IMR-90 (cell line): ENCODE results near the gene GPC5. TPM values are rescaled to one million over a fixed set of nuclear protein-coding genes. Genes with fewer than 3 reads are reported as not detected.

Experiments
- ATAC-seq: fragments of 200-7000 bp; cut with Tn5 transposase; 2 replicates; pipeline ENCODE4 v1.9.1; 2020; ENCODE audit warnings: low read depth, mild to moderate bottlenecking, moderate library complexity
- BruUV-seq: library from RNA; stranded (reverse); fragments of 400-500 nt; replicated peaks from 2 replicates; lab custom pipeline; 2021; lab: Mats Ljungman, UMichigan
- CTCF ChIA-PET: fragments of 300-600 bp; formaldehyde crosslinking; extraction: SDS; loops from one replicate; lab custom pipeline; 2021; ENCODE audit warnings: antibody characterized with exemption; lab: Yijun Ruan, JAX
- POLR2A ChIA-PET: fragments of 300-600 bp; sonication (Branson Sonifier 250); formaldehyde crosslinking; loops from one replicate; lab custom pipeline; 2022; ENCODE audit warnings: antibody characterized with exemption; ENCODE audit not compliant: unreplicated experiment; lab: Charles Lee
- DNase-seq: peaks from one replicate; pipeline ENCODE4 v3.0.0; 2013
- H2AFZ ChIP-seq: replicated peaks from 2 replicates; pipeline ENCODE3; 2013; ENCODE audit warnings: low read length, mild to moderate bottlenecking; ENCODE audit not compliant: poor library complexity
- H2AK5ac ChIP-seq: 2 replicates; pipeline ENCODE4 v1.6.1; 2013; ENCODE audit warnings: low read depth, low read length, inconsistent platforms
- H2AK9ac ChIP-seq: replicated peaks from 2 replicates; pipeline ENCODE3; 2013; ENCODE audit warnings: mild to moderate bottlenecking, low read depth, low read length, moderate library complexity; ENCODE audit not compliant: poor library complexity
- H2BK120ac ChIP-seq: 2 replicates; pipeline ENCODE4 v1.6.1; 2013; ENCODE audit warnings: low read depth, low read length, inconsistent platforms
- H2BK15ac ChIP-seq: 3 replicates; pipeline ENCODE4 v1.6.1; 2013; ENCODE audit warnings: low read depth, low read length, inconsistent platforms
- H2BK20ac ChIP-seq: 2 replicates; pipeline ENCODE4 v1.6.1; 2013; ENCODE audit warnings: low read depth, mild to moderate bottlenecking, inconsistent platforms, low read length, moderate library complexity
- H2BK5ac ChIP-seq: 2 replicates; pipeline ENCODE4 v1.6.1; 2013; ENCODE audit warnings: mild to moderate bottlenecking, low read depth, low read length, inconsistent platforms; ENCODE audit not compliant: poor library complexity, severe bottlenecking
- H3K14ac ChIP-seq: replicated peaks from 2 replicates; pipeline ENCODE4 v1.6.1; 2013; ENCODE audit warnings: low read depth, low read length, inconsistent platforms
- H3K18ac ChIP-seq: 2 replicates; pipeline ENCODE4 v1.6.1; 2013; ENCODE audit warnings: low read depth, low read length, control low read depth
- H3K23ac ChIP-seq: 2 replicates; pipeline ENCODE4 v1.6.1; 2013; ENCODE audit warnings: low read depth, low read length, inconsistent platforms
- H3K27ac ChIP-seq: 2 replicates; pipeline ENCODE4 v1.5.1; 2013; ENCODE audit warnings: mild to moderate bottlenecking, control low read depth, low read length; ENCODE audit not compliant: insufficient read depth
- H3K27me3 ChIP-seq: 2 replicates; pipeline ENCODE4 v1.6.1; 2013; ENCODE audit warnings: low read length; ENCODE audit not compliant: control insufficient read depth, insufficient read depth
- H3K36me3 ChIP-seq: 2 replicates; pipeline ENCODE4 v1.6.1; 2013; ENCODE audit warnings: low read length, mixed read lengths; ENCODE audit not compliant: control insufficient read depth, insufficient read depth
- H3K4ac ChIP-seq: 2 replicates; pipeline ENCODE4 v1.6.1; 2013; ENCODE audit warnings: low read depth, low read length, inconsistent platforms
- H3K4me1 ChIP-seq: 2 replicates; pipeline ENCODE4 v1.6.1; 2013; ENCODE audit warnings: low read length, mixed read lengths; ENCODE audit not compliant: control insufficient read depth, insufficient read depth
- H3K4me2 ChIP-seq: 2 replicates; pipeline ENCODE4 v1.6.1; 2013; ENCODE audit warnings: low read depth, mild to moderate bottlenecking, control low read depth, low read length, moderate library complexity
- H3K4me3 ChIP-seq: 2 replicates; pipeline ENCODE4 v1.5.1; 2013; ENCODE audit warnings: low read depth, mild to moderate bottlenecking, control low read depth, low read length, moderate library complexity; ENCODE audit not compliant: insufficient read depth
- H3K56ac ChIP-seq: 2 replicates; pipeline ENCODE4 v1.6.1; 2013; ENCODE audit warnings: low read length, inconsistent platforms; ENCODE audit not compliant: insufficient read depth; ENCODE audit errors: extremely low read depth
- H3K79me1 ChIP-seq, 2 experiments: 2 replicates each; pipeline ENCODE4 v1.6.1; 2013; ENCODE audit warnings: low read length in 2 of 2, inconsistent platforms in 1 of 2, low read depth in 1 of 2
- H3K9ac ChIP-seq: 2 replicates; pipeline ENCODE4 v1.6.1; 2013; ENCODE audit warnings: low read depth, low read length, control low read depth
- H3K9me1 ChIP-seq: 2 replicates; pipeline ENCODE4 v1.6.1; 2013; ENCODE audit warnings: low read length, inconsistent platforms; ENCODE audit not compliant: insufficient read depth
- H3K9me3 ChIP-seq: 2 replicates; pipeline ENCODE4 v1.6.1; 2013; ENCODE audit warnings: low read length; ENCODE audit not compliant: control insufficient read depth, insufficient read depth
- H4K20me1 ChIP-seq: 2 replicates; pipeline ENCODE4 v1.6.1; 2013; ENCODE audit warnings: low read length, inconsistent platforms; ENCODE audit not compliant: insufficient read depth
- H4K5ac ChIP-seq: 2 replicates; pipeline ENCODE4 v1.6.1; 2013; ENCODE audit warnings: mild to moderate bottlenecking, low read depth, low read length, control low read depth
- H4K8ac ChIP-seq, 2 experiments: 2 replicates each; pipeline ENCODE4 v1.6.1; 2013; ENCODE audit warnings: low read depth in 2 of 2, low read length in 2 of 2, control low read depth in 1 of 2, inconsistent platforms in 1 of 2
- H4K91ac ChIP-seq: 2 replicates; pipeline ENCODE4 v1.6.1; 2013; ENCODE audit warnings: low read depth, low read length, inconsistent platforms; ENCODE audit not compliant: insufficient read depth
- BHLHE40 ChIP-seq: fragments of 150-350 bp; IDR thresholded peaks from 2 replicates; pipeline ENCODE4 v1.6.1; 2016; ENCODE audit warnings: mild to moderate bottlenecking, low read depth, low read length
- CHD1 ChIP-seq: IDR thresholded peaks from 2 replicates; pipeline ENCODE4 v1.6.1; 2012; ENCODE audit warnings: low read depth, low read length, improper control_type of control experiment
- FOS ChIP-seq: fragments of 150-350 bp; IDR thresholded peaks from 2 replicates; pipeline ENCODE4 v1.6.1; 2016; ENCODE audit warnings: low read depth, low read length
- MAFK ChIP-seq: IDR thresholded peaks from 2 replicates; pipeline ENCODE4 v1.6.1; 2012; ENCODE audit warnings: low read depth, low read length, improper control_type of control experiment
- MAZ ChIP-seq: IDR thresholded peaks from 2 replicates; pipeline ENCODE4 v1.6.1; 2012; ENCODE audit warnings: low read depth, mild to moderate bottlenecking, low read length, improper control_type of control experiment, moderate library complexity, borderline replicate concordance
- MXI1 ChIP-seq: IDR thresholded peaks from 2 replicates; pipeline ENCODE4 v1.6.1; 2012; ENCODE audit warnings: low read depth, mild to moderate bottlenecking, low read length, moderate library complexity, borderline replicate concordance
- NFE2L2 ChIP-seq: fragments of 150-350 bp; IDR thresholded peaks from 2 replicates; pipeline ENCODE4 v1.6.1; 2016; ENCODE audit warnings: low read depth, mild to moderate bottlenecking, low read length
- POLR2A ChIP-seq: IDR thresholded peaks from 2 replicates; pipeline ENCODE4 v1.6.1; 2012; ENCODE audit warnings: mild to moderate bottlenecking, low read depth, low read length
- RAD21 ChIP-seq: IDR thresholded peaks from 2 replicates; pipeline ENCODE4 v1.6.1; 2012; ENCODE audit warnings: low read length, improper control_type of control experiment
- RCOR1 ChIP-seq: IDR thresholded peaks from 2 replicates; pipeline ENCODE4 v1.6.1; 2012; ENCODE audit warnings: mild to moderate bottlenecking, low read length, improper control_type of control experiment; ENCODE audit not compliant: insufficient replicate concordance
- RFX5 ChIP-seq: IDR thresholded peaks from 2 replicates; pipeline ENCODE4 v1.8.0; 2012; ENCODE audit warnings: low read depth, mild to moderate bottlenecking, low read length, moderate library complexity
- SMC3 ChIP-seq: fragments of 150-350 bp; IDR thresholded peaks from 2 replicates; pipeline ENCODE4 v1.6.1; 2016; ENCODE audit warnings: low read depth, mild to moderate bottlenecking, antibody characterized with exemption, low read length, moderate library complexity
- WGBS, 2 experiments: methylation state at CpG; one replicate each; pipeline versions ENCODE4 v1.1.5 to v1.1.7; 2013; ENCODE audit warnings: missing lambda C conversion rate in 2 of 2; ENCODE audit not compliant: insufficient read length in 1 of 2; ENCODE audit errors: extremely low coverage in 2 of 2; 5-methylcytosine and 5-hydroxymethylcytosine counted together
- dilution Hi-C: fragments of 300-500 bp; cut with HindIII; formaldehyde crosslinking; loops from one replicate; pipeline ENCODE4 v1.14.3; 2018; ENCODE audit warnings: low sequenced_read_pairs; ENCODE audit not compliant: unreplicated experiment
- in situ Hi-C: fragments of 300-500 bp; cut with MboI; formaldehyde crosslinking; loops from 3 replicates; pipeline ENCODE4 v1.14.3; 2019; ENCODE audit warnings: low sequenced_read_pairs, inconsistent platforms, mixed read lengths
- intact Hi-C: fragments of 100-400 bp; cut with micrococcal nuclease; formaldehyde crosslinking; loops from 2 replicates; pipeline ENCODE4 v1.10.0; 2022
- polyA plus RNA-seq, 3 experiments: library from polyadenylated mRNA; depleted of rRNA; stranded (reverse); fragments of >200 nt; gene quantifications; 2 replicates each; pipeline ENCODE4 v1.2.3, GENCODE V29; 2012; ENCODE audit warnings: low replicate concordance in 1 of 3
- total RNA-seq: library from RNA; depleted of rRNA; stranded (reverse); fragments of >200 nt; gene quantifications from 2 replicates; pipeline ENCODE4 v1.2.3, GENCODE V29; 2012
- TF ChIP-seq, protein P1 (sequence below): fragments of 150-350 bp; IDR thresholded peaks from 2 replicates; pipeline ENCODE4 v1.6.1; 2016; ENCODE audit warnings: low read depth, mild to moderate bottlenecking, low read length, moderate library complexity, borderline replicate concordance
- TF ChIP-seq, protein P2 (sequence below): conservative IDR thresholded peaks from 2 replicates; pipeline ENCODE4 v1.5.1; 2012; ENCODE audit warnings: mild to moderate bottlenecking, low read depth, low read length, improper control_type of control experiment
- TF ChIP-seq, protein P3 (sequence below): fragments of 150-350 bp; IDR thresholded peaks from 2 replicates; pipeline ENCODE4 v1.6.1; 2017; ENCODE audit warnings: mild to moderate bottlenecking, antibody characterized with exemption, low read length, low read depth

The GPC5 gene
- total and polyA plus RNA-seq, 2 of the 4 experiments (the other 2 are of a cell fraction) = 0.94 to 1.8 TPM

DNA sequence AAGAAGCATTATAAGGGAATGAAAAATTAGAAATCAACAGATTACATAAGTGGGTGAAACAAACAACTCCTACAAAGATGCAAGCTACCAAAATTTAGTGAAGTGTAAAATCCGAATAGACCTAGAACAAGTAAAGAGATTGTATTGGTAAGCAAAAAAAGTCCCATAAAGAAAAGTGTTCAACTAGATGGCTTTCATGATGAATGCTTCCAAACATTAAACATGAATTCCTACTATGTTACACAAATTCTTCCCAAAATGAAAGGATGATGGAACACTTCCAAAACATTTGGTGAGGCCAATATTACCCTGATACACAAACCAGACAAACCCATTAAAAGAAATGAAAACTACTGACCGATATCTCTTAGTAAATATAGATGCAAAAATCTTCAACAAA, 139.0 kb downstream of the GPC5 start:
- Histone ChIP-seq H3K14ac (no peak overlapping the region), H3K4me1 (no peaks in the 10 kb centered on the region), H3K18ac (no peak overlapping the region), H2AK9ac (no peak overlapping the region), H3K56ac (no peak overlapping the region), H3K4me2 (no peak overlapping the region), H4K5ac (no peak overlapping the region), H3K27ac (no peak overlapping the region), H2BK20ac (no peak overlapping the region), H3K27me3 (no peaks in the 10 kb centered on the region), H3K36me3 (no peaks in the 10 kb centered on the region), H2AK5ac (no peak overlapping the region), H3K23ac (no peak overlapping the region), H3K79me1 (no peaks in the 10 kb centered on the region), H2BK5ac (no peak overlapping the region), H3K9me3 (no peaks in the 10 kb centered on the region), H3K9me1 (no peaks in the 10 kb centered on the region), H2AFZ (no peak overlapping the region), H4K91ac (no peak overlapping the region), H2BK15ac (no peak overlapping the region), H3K4ac (no peak overlapping the region), H2BK120ac (no peak overlapping the region), H3K9ac (no peak overlapping the region), H4K8ac (no peak overlapping the region), H4K20me1 (no peaks in the 10 kb centered on the region), H3K4me3 (no peak overlapping the region)
- ChIA-PET CTCF (no interaction called here), POLR2A (no interaction called here)
- no CpG with 5 or more reads among the region's 2 CpGs for WGBS, 2 experiments
- ATAC-seq = no peak
- intact Hi-C loops = no loop called here
- DNase-seq = no peak
- no TSS peak for BruUV-seq
- in situ Hi-C loops = no loop called here
- TF ChIP-seq MAZ = no peak
- TF ChIP-seq, protein P1, sequence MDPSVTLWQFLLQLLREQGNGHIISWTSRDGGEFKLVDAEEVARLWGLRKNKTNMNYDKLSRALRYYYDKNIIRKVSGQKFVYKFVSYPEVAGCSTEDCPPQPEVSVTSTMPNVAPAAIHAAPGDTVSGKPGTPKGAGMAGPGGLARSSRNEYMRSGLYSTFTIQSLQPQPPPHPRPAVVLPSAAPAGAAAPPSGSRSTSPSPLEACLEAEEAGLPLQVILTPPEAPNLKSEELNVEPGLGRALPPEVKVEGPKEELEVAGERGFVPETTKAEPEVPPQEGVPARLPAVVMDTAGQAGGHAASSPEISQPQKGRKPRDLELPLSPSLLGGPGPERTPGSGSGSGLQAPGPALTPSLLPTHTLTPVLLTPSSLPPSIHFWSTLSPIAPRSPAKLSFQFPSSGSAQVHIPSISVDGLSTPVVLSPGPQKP = no peak
- TF ChIP-seq, protein P2, sequence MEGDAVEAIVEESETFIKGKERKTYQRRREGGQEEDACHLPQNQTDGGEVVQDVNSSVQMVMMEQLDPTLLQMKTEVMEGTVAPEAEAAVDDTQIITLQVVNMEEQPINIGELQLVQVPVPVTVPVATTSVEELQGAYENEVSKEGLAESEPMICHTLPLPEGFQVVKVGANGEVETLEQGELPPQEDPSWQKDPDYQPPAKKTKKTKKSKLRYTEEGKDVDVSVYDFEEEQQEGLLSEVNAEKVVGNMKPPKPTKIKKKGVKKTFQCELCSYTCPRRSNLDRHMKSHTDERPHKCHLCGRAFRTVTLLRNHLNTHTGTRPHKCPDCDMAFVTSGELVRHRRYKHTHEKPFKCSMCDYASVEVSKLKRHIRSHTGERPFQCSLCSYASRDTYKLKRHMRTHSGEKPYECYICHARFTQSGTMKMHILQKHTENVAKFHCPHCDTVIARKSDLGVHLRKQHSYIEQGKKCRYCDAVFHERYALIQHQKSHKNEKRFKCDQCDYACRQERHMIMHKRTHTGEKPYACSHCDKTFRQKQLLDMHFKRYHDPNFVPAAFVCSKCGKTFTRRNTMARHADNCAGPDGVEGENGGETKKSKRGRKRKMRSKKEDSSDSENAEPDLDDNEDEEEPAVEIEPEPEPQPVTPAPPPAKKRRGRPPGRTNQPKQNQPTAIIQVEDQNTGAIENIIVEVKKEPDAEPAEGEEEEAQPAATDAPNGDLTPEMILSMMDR = no peak
- TF ChIP-seq NFE2L2 = no peak
- no peak for TF ChIP-seq SMC3
- no peak for TF ChIP-seq BHLHE40
- no peak for TF ChIP-seq CHD1
- TF ChIP-seq POLR2A = no peak
- no peak for TF ChIP-seq MAFK
- no peak for TF ChIP-seq RCOR1
- no peak for TF ChIP-seq RAD21
- TF ChIP-seq FOS = no peak
- TF ChIP-seq, protein P3, sequence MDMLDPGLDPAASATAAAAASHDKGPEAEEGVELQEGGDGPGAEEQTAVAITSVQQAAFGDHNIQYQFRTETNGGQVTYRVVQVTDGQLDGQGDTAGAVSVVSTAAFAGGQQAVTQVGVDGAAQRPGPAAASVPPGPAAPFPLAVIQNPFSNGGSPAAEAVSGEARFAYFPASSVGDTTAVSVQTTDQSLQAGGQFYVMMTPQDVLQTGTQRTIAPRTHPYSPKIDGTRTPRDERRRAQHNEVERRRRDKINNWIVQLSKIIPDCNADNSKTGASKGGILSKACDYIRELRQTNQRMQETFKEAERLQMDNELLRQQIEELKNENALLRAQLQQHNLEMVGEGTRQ = no peak
- TF ChIP-seq MXI1 = no peak
- no peak for TF ChIP-seq RFX5
- dilution Hi-C loops = no loop called here
